Tibial artery (tissue), 4 donors: ENCODE results near the gene LDLR.
"Not testable (repeated sequence)": the region's sequence is repeated elsewhere in the genome, so short reads cannot be mapped to it uniquely, and the experiment has no call there.

Experiments used
- DNase-seq, 2 donors: peaks; one replicate each; pipeline ENCODE4 v3.0.0-alpha.2; 2019
- H3K27ac ChIP-seq, 2 donors: fragments of 200-600 bp; sonication (generic) in 1 of 2; 1 replicate in 1 of 2; 2 replicates in 1 of 2; pipeline ENCODE4 v1.5.1; 2018 to 2019; ENCODE audit warnings: mild to moderate bottlenecking in 1 of 2
- H3K27me3 ChIP-seq, 2 donors: fragments of 200-600 bp; sonication (generic) in 1 of 2; one replicate each; pipeline versions ENCODE4 v1.5.1 to v1.6.0; 2016 to 2019
- H3K36me3 ChIP-seq, 3 donors: fragments of 200-600 bp; sonication (generic) in 2 of 3; one replicate each; pipeline ENCODE4 v1.5.1; 2016 to 2019; ENCODE audit warnings: mild to moderate bottlenecking in 2 of 3
- H3K4me1 ChIP-seq, 4 donors: fragments of 200-600 bp; sonication (generic) in 2 of 4; 1 replicate in 3 of 4; 2 replicates in 1 of 4; pipeline ENCODE4 v1.5.1; 2016 to 2019
- H3K4me3 ChIP-seq, 2 donors: fragments of 200-600 bp; sonication (generic) in 1 of 2; 1 replicate in 1 of 2; 2 replicates in 1 of 2; pipeline ENCODE4 v1.5.1; 2018 to 2019; ENCODE audit warnings: mild to moderate bottlenecking in 2 of 2
- H3K9me3 ChIP-seq, 3 donors: fragments of 200-600 bp; sonication (generic) in 1 of 3; one replicate each; pipeline ENCODE4 v1.5.1; 2016 to 2019
- CTCF ChIP-seq, 2 experiments: fragments of 200-600 bp in 1 of 2; fragments of 450-650 bp in 1 of 2; IDR thresholded peaks; one replicate each; pipeline ENCODE4 v1.5.1; 2017 to 2019; ENCODE audit warnings: antibody characterized with exemption in 2 of 2, mild to moderate bottlenecking in 1 of 2, moderate library complexity in 1 of 2
- intact Hi-C: fragments of 100-400 bp; cut with DNase I; formaldehyde crosslinking; loops from one replicate; pipeline ENCODE4 v1.15.0; 2023; ENCODE audit warnings: low total_unique reads

The LDLR gene

GRCh38 chr19:11154683-11155047 lies 65.4 kb downstream of the LDLR start:
- TF ChIP-seq CTCF (IDR thresholded peaks at IDR 0.05): no peak
- H3K4me3 ChIP-seq: no peak overlapping the region
- H3K27ac ChIP-seq: peak overlapping the region in 1 of 2 donors; percentile 10
- H3K9me3 ChIP-seq: no peaks in the 10 kb centered on the region
- intact Hi-C loops: no loop called here
- peaks cover 0 to 75% (median 56%) of the 10 kb centered on the region in 4 donors for H3K4me1 ChIP-seq
- no peak for DNase-seq
- no peaks in the 10 kb centered on the region for H3K27me3 ChIP-seq
- H3K36me3 ChIP-seq: no peaks in the 10 kb centered on the region

GRCh38 chr19:11155373-11156120 lies 66.3 kb downstream of the LDLR start, which contains the start of gene SPC24:
SPC24 (minus strand) TSS chr19:11155782; CDS start chr19:11155776, 6 bp downstream.
- H3K4me1 ChIP-seq: peaks cover 0 to 81% (median 62%) of the 10 kb centered on the region in 4 donors
- no peaks in the 10 kb centered on the region for H3K36me3 ChIP-seq
- no peak for TF ChIP-seq CTCF (IDR thresholded peaks at IDR 0.05)
- peaks cover 0 to under 1% (median 0%) of the 10 kb centered on the region in 3 donors for H3K9me3 ChIP-seq
- H3K27me3 ChIP-seq: no peaks in the 10 kb centered on the region
- H3K4me3 ChIP-seq: peak within 1 kb of the TSS; percentile 46 to 61
- H3K27ac ChIP-seq: peak within 1 kb of the TSS; percentile 65 to 74
- intact Hi-C loops: no loop called here
- DNase-seq: peak; percentile 93 to 96

- TF ChIP-seq CTCF (IDR thresholded peaks at IDR 0.05): no peak
- H3K4me1 ChIP-seq: peaks cover 4 to 74% (median 53%) of the 10 kb centered on the region in 4 donors
- peak in 1 of 2 donors; percentile 78 for DNase-seq
- H3K27ac ChIP-seq: peak overlapping the region; percentile 55 to 65
- no peaks in the 10 kb centered on the region for H3K27me3 ChIP-seq
- intact Hi-C loops: no loop called here
- H3K36me3 ChIP-seq: peaks cover 0 to 7% (median 0%) of the 10 kb centered on the region in 3 donors
- peaks cover 0 to 6% (median 0%) of the 10 kb centered on the region in 3 donors for H3K9me3 ChIP-seq
- no peak overlapping the region for H3K4me3 ChIP-seq
Observed at GRCh38 chr19:11159598-11160439, 70.6 kb downstream of the LDLR start.

GRCh38 chr19:11160440-11160768 lies 71.1 kb downstream of the LDLR start:
- H3K9me3 ChIP-seq, H3K36me3 ChIP-seq, H3K4me3 ChIP-seq, H3K27me3 ChIP-seq, DNase-seq, intact Hi-C loops: not testable (repeated sequence)
- Histone ChIP-seq H3K4me1 (peaks cover 7 to 73% (median 50%) of the 10 kb centered on the region in 4 donors), H3K27ac (peak overlapping the region; percentile 55 to 65)

- H3K36me3 ChIP-seq: peaks cover 27 to 40% (median 29%) of the 10 kb centered on the region in 3 donors
- TF ChIP-seq CTCF (IDR thresholded peaks at IDR 0.05): no peak
- DNase-seq: no peak
- H3K9me3 ChIP-seq: peaks cover 0 to 6% (median 0%) of the 10 kb centered on the region in 3 donors
- intact Hi-C loops: loop anchor here (2.0 kb wide), 1 partner anchor 21 kb away; no protein-coding TSS in a partner anchor
- H3K4me3 ChIP-seq: peak overlapping the region; percentile 18 to 33
- H3K27me3 ChIP-seq: no peaks in the 10 kb centered on the region
- peaks cover 12 to 77% (median 58%) of the 10 kb centered on the region in 4 donors for H3K4me1 ChIP-seq
- H3K27ac ChIP-seq: peak overlapping the region; percentile 87 to 88
Observed at GRCh38 chr19:11164296-11164695, 75.0 kb downstream of the LDLR start.
